Endodermal cell (in vitro differentiated cells): ENCODE data around the gene DYNC1I1. TPM values are rescaled to one million over a fixed set of nuclear protein-coding genes. Genes with fewer than 3 reads are reported as not detected.

ENCODE experiments used
- DNase-seq: peaks from one replicate; pipeline ENCODE4 v3.0.0-alpha.2; 2017
- H3K27ac ChIP-seq: 2 replicates; pipeline ENCODE4 v1.5.1; 2013; ENCODE audit warnings: mild to moderate bottlenecking, low read depth, low read length, moderate library complexity
- H3K27me3 ChIP-seq: 2 replicates; pipeline ENCODE4 v1.6.1; 2013; ENCODE audit warnings: mild to moderate bottlenecking, low read length, moderate library complexity; ENCODE audit not compliant: insufficient read depth, control insufficient read depth, poor library complexity, severe bottlenecking
- H3K36me3 ChIP-seq: 2 replicates; pipeline ENCODE4 v1.7.0; 2013; ENCODE audit warnings: mild to moderate bottlenecking, low read length, moderate library complexity; ENCODE audit not compliant: control insufficient read depth, insufficient read depth
- H3K4me1 ChIP-seq: one replicate; pipeline ENCODE4 v1.7.0; 2013; ENCODE audit warnings: low read length; ENCODE audit not compliant: control insufficient read depth, insufficient read depth
- H3K4me3 ChIP-seq: 2 replicates; pipeline ENCODE4 v1.5.1; 2013; ENCODE audit warnings: mild to moderate bottlenecking, low read length, moderate library complexity
- H3K9ac ChIP-seq: 2 replicates; pipeline ENCODE4 v1.6.1; 2013; ENCODE audit warnings: mild to moderate bottlenecking, low read length, moderate library complexity; ENCODE audit not compliant: poor library complexity, severe bottlenecking; ENCODE audit errors: extremely low read depth
- H3K9me3 ChIP-seq: 2 replicates; pipeline ENCODE4 v1.6.1; 2013; ENCODE audit warnings: mild to moderate bottlenecking, low read length, moderate library complexity; ENCODE audit not compliant: control insufficient read depth
- H3K27ac Mint-ChIP-seq: 2 replicates; pipeline ENCODE4 v1.8.0; 2020; ENCODE audit warnings: mixed read lengths
- H3K27me3 Mint-ChIP-seq: 2 replicates; pipeline ENCODE4 v1.8.0; 2021; ENCODE audit warnings: mild to moderate bottlenecking, mixed read lengths; ENCODE audit not compliant: insufficient read depth
- H3K36me3 Mint-ChIP-seq: 2 replicates; pipeline ENCODE4 v1.8.0; 2020; ENCODE audit warnings: low read depth, mixed read lengths
- H3K4me1 Mint-ChIP-seq: 2 replicates; pipeline ENCODE4 v1.8.0; 2020; ENCODE audit warnings: mixed read lengths
- H3K4me3 Mint-ChIP-seq: 2 replicates; pipeline ENCODE4 v1.8.0; 2020; ENCODE audit warnings: mild to moderate bottlenecking, moderate library complexity, mixed read lengths
- H3K9me3 Mint-ChIP-seq: 2 replicates; pipeline ENCODE4 v1.8.0; 2020; ENCODE audit warnings: mild to moderate bottlenecking, mixed read lengths
- CTCF ChIP-seq: fragments of 200-600 bp; sonication (generic); conservative IDR thresholded peaks from 2 replicates; pipeline ENCODE4 v1.5.0; 2021; ENCODE audit warnings: antibody characterized with exemption, mild to moderate bottlenecking
- WGBS, 2 experiments: methylation state at CpG; one replicate each; pipeline versions ENCODE4 v1.1.5 to v1.1.7; 2013; ENCODE audit warnings: missing lambda C conversion rate in 2 of 2, mixed read lengths in 1 of 2; ENCODE audit not compliant: insufficient coverage in 1 of 2, insufficient read length in 1 of 2; 5-methylcytosine and 5-hydroxymethylcytosine counted together
- total RNA-seq, 2 donors: library from RNA; stranded (reverse); fragmentation: NEBNext Ultra II Directional in 1 of 2; extraction: Animal tissue kit (Norgen Biotek cat#: 25700) in 1 of 2; gene quantifications; 2 replicates in 1 of 2; 3 replicates in 1 of 2; pipeline ENCODE4 v1.2.1, GENCODE V29; 2021

DYNC1I1 gene
- total RNA-seq, 2 donors from 2014 or later: 6.5 to 7.2 TPM

GRCh38 chr7:95925971-95926370, 153.6 kb downstream of the DYNC1I1 start:
- H3K4me3 ChIP-seq: no peak overlapping the region
- no peak for TF ChIP-seq CTCF
- Mint-ChIP-seq H3K36me3 (no peaks in the 10 kb centered on the region), H3K4me1 (no peaks in the 10 kb centered on the region), H3K27me3 (no peaks in the 10 kb centered on the region), H3K4me3 (no peak overlapping the region), H3K9me3 (no peaks in the 10 kb centered on the region), H3K27ac (no peak overlapping the region)
- no peaks in the 10 kb centered on the region for H3K4me1 ChIP-seq
- no peaks in the 10 kb centered on the region for H3K27me3 ChIP-seq
- no peak for DNase-seq
- H3K36me3 ChIP-seq: no peaks in the 10 kb centered on the region
- no peak overlapping the region for H3K27ac ChIP-seq
- H3K9ac ChIP-seq: no peak overlapping the region
- no peaks in the 10 kb centered on the region for H3K9me3 ChIP-seq

- no peaks in the 10 kb centered on the region for H3K9me3 ChIP-seq
- no peak overlapping the region for H3K27ac Mint-ChIP-seq
- no peak overlapping the region for H3K4me3 ChIP-seq
- no peaks in the 10 kb centered on the region for H3K36me3 ChIP-seq
- TF ChIP-seq CTCF: no peak
- no peak overlapping the region for H3K9ac ChIP-seq
- no peaks in the 10 kb centered on the region for H3K9me3 Mint-ChIP-seq
- H3K4me1 Mint-ChIP-seq: no peaks in the 10 kb centered on the region
- DNase-seq: no peak
- no peak overlapping the region for H3K4me3 Mint-ChIP-seq
- H3K27ac ChIP-seq: no peak overlapping the region
- WGBS, 2 experiments: 93 to 95% methylated on average over 5 of the region's 5 CpGs
- no peaks in the 10 kb centered on the region for H3K27me3 ChIP-seq
- no peaks in the 10 kb centered on the region for H3K36me3 Mint-ChIP-seq
- no peaks in the 10 kb centered on the region for H3K27me3 Mint-ChIP-seq
- H3K4me1 ChIP-seq: no peaks in the 10 kb centered on the region
These were observed 155.4 kb downstream of the DYNC1I1 start for GRCh38 chr7:95927756-95928155.

DNA sequence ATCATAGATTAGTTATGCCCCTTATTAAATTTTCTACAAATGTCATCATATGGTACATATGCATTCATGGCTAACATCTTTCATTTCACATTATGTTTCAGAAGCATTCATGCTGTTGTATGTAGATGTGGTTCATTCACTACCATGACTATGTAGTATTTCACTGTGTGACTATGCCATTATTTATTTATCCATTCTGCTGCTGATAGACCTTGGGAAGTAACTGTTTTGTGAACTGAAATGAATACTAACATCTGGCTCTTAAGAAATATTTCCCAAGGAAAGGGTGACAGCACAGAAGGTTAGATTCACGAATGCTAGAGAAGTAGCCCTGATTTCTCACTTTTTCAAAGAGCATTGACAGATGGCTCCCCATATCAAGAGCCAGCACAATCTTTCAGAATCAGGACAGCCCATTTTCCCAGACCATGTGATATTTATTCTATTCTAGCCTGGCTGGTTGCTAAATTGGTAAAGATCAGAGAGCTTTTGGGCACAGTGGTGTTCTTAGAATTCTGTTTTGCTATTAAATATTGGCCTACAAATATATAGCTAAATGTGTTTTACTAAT, 157.4 kb downstream of the DYNC1I1 start:
- no peaks in the 10 kb centered on the region for H3K36me3 ChIP-seq
- DNase-seq: no peak
- TF ChIP-seq CTCF: no peak
- no peaks in the 10 kb centered on the region for H3K9me3 Mint-ChIP-seq
- H3K4me1 ChIP-seq: no peaks in the 10 kb centered on the region
- no peaks in the 10 kb centered on the region for H3K4me1 Mint-ChIP-seq
- 92 to 100% methylated on average over 1 of the region's 1 CpG for WGBS, 2 experiments
- no peak overlapping the region for H3K27ac Mint-ChIP-seq
- no peak overlapping the region for H3K9ac ChIP-seq
- no peaks in the 10 kb centered on the region for H3K27me3 ChIP-seq
- no peak overlapping the region for H3K4me3 ChIP-seq
- H3K9me3 ChIP-seq: no peaks in the 10 kb centered on the region
- H3K4me3 Mint-ChIP-seq: no peak overlapping the region
- H3K27ac ChIP-seq: no peak overlapping the region
- no peaks in the 10 kb centered on the region for H3K36me3 Mint-ChIP-seq
- no peaks in the 10 kb centered on the region for H3K27me3 Mint-ChIP-seq
